ENCODE data around the gene PJVK.
"Not testable (repeated sequence)": the region's sequence is repeated elsewhere in the genome, so short reads cannot be mapped to it uniquely, and the experiment has no call there.

- not testable (repeated sequence) for TF ChIP-seq POLR2AphosphoS5 (IDR thresholded peaks at IDR 0.05; ENCODE audit: control insufficient read depth, insufficient read depth, low read depth, low read length); EZH2 (IDR thresholded peaks at IDR 0.05; ENCODE audit: borderline replicate concordance, low read depth, low read length); ELF4 (CRISPR knock-in tag; IDR thresholded peaks at IDR 0.05); POLR2A (conservative IDR thresholded peaks at IDR 0.05); CTCF (IDR thresholded peaks at IDR 0.05 in 2 of 3, conservative IDR thresholded peaks at IDR 0.05 in 1 of 3; ENCODE audit: insufficient read depth in 2 of 3, low read depth in 1 of 3, low read length in 3 of 3); JUN (IDR thresholded peaks at IDR 0.05; ENCODE audit: borderline replicate concordance, low read depth, low read length); JUN (CRISPR knock-in tag; IDR thresholded peaks at IDR 0.05; ENCODE audit: borderline replicate concordance); ARID1B (IDR thresholded peaks at IDR 0.05); FOXP1 (CRISPR knock-in tag; IDR thresholded peaks at IDR 0.05); ELK1 (CRISPR knock-in tag; IDR thresholded peaks at IDR 0.05); SREBF2 (CRISPR knock-in tag; IDR thresholded peaks at IDR 0.05); SIN3A (IDR thresholded peaks at IDR 0.05; ENCODE audit: borderline replicate concordance in 2 of 2, control insufficient read depth in 1 of 2, low read depth in 2 of 2, low read length in 2 of 2); REST (IDR thresholded peaks at IDR 0.05; ENCODE audit: borderline replicate concordance); REST (CRISPR knock-in tag; IDR thresholded peaks at IDR 0.05; ENCODE audit: low read depth)
Observed at GRCh38 chr2:178471313-178471712, 20.1 kb downstream of the PJVK start.

Data from K562 (cell line).